ENCODE results near the gene MDM2.
"Not testable (repeated sequence)": the region's sequence is repeated elsewhere in the genome, so short reads cannot be mapped to it uniquely, and the experiment has no call there.

MDM2 gene

GRCh38 chr12:68809190-68810026 is 1.4 kb downstream of the MDM2 start:
- ATAC-seq = peak; percentile 3
- TF ChIP-seq RARB (CRISPR knock-in tag; IDR thresholded peaks at IDR 0.05) (no peak), TOX (CRISPR knock-in tag; IDR thresholded peaks at IDR 0.05; ENCODE audit: borderline replicate concordance) (0 out of 2 replicates have a peak, but pooled peaks have one; percentile 4)

- ATAC-seq = not testable (repeated sequence)
Measured at GRCh38 chr12:68810027-68810389, 2.0 kb downstream of the MDM2 start.

GRCh38 chr12:68811573-68811972 is 3.6 kb downstream of the MDM2 start:
- not testable (repeated sequence) for ATAC-seq

GRCh38 chr12:68812553-68813241 is 4.7 kb downstream of the MDM2 start:
- TF ChIP-seq SNAI2 (CRISPR knock-in tag; IDR thresholded peaks at IDR 0.05) = no peak
- no peak for TF ChIP-seq ZC3H10 (CRISPR knock-in tag; IDR thresholded peaks at IDR 0.05)
- TF ChIP-seq PATZ1 (CRISPR knock-in tag; IDR thresholded peaks at IDR 0.05; ENCODE audit: borderline replicate concordance) = no peak

GRCh38 chr12:68813242-68813593 is 5.2 kb downstream of the MDM2 start:
- TF ChIP-seq GLIS3 (CRISPR knock-in tag; IDR thresholded peaks at IDR 0.05) (no peak), POU6F1 (CRISPR knock-in tag; IDR thresholded peaks at IDR 0.05; ENCODE audit: borderline replicate concordance, low read depth) (no peak), PATZ1 (CRISPR knock-in tag; IDR thresholded peaks at IDR 0.05; ENCODE audit: borderline replicate concordance) (no peak), CREB5 (CRISPR knock-in tag; IDR thresholded peaks at IDR 0.05; ENCODE audit: low read depth) (no peak), CSRNP3 (CRISPR knock-in tag; IDR thresholded peaks at IDR 0.05) (no peak), OSR1 (CRISPR knock-in tag; IDR thresholded peaks at IDR 0.05) (no peak), ZNF8 (CRISPR knock-in tag; IDR thresholded peaks at IDR 0.05) (no peak), RARB (CRISPR knock-in tag; IDR thresholded peaks at IDR 0.05) (no peak), PPARA (CRISPR knock-in tag; IDR thresholded peaks at IDR 0.05; ENCODE audit: borderline replicate concordance) (no peak), ESRRG (CRISPR knock-in tag; IDR thresholded peaks at IDR 0.05) (no peak), BACH2 (CRISPR knock-in tag; IDR thresholded peaks at IDR 0.05; ENCODE audit: borderline replicate concordance) (no peak), TOX (CRISPR knock-in tag; IDR thresholded peaks at IDR 0.05; ENCODE audit: borderline replicate concordance) (no peak), ZNF70 (CRISPR knock-in tag; IDR thresholded peaks at IDR 0.05) (no peak), ZFP30 (CRISPR knock-in tag; IDR thresholded peaks at IDR 0.05) (no peak), CSDC2 (CRISPR knock-in tag; IDR thresholded peaks at IDR 0.05) (no peak)
- no peak for ATAC-seq

More at GRCh38 chr12:68812553-68813241, 4.7 kb downstream of the MDM2 start:
- ATAC-seq = no peak
